ENCODE results near the gene MAG. TPM values are rescaled to one million over a fixed set of nuclear protein-coding genes. Genes with fewer than 3 reads are reported as not detected.

The MAG gene
- total and polyA plus RNA-seq, 2 of the 13 experiments (the other 11 are each of a cell fraction or from before 2014, with no cell fraction given), result 0.20 to 1.3 TPM

GRCh38 chr19:35345671-35346111, 53.7 kb downstream of the MAG start:
- Histone ChIP-seq H3K9me3 (ENCODE audit: low read length) (no peaks in the 10 kb centered on the region), H3K79me2 (ENCODE audit: insufficient read depth, low read length) (no peaks in the 10 kb centered on the region), H3K4me2 (ENCODE audit: low read depth, low read length) (no peak overlapping the region), H3K27me3 (ENCODE audit: control insufficient read depth in 1 of 2, insufficient read depth in 2 of 2, low read length in 2 of 2) (0 out of 5 replicates have a peak, but pooled peaks cover 0 to 1% of the 10 kb centered on the region in 2 experiments), H3K27ac (ENCODE audit: extremely low read length, insufficient read depth, low read length) (no peak overlapping the region), H2AFZ (ENCODE audit: low read length) (no peak overlapping the region), H4K20me1 (ENCODE audit: insufficient read depth, low read length) (no peaks in the 10 kb centered on the region), H3K36me3 (replicated peaks in 1 of 2; ENCODE audit: control insufficient read depth in 1 of 2, insufficient read depth in 2 of 2, low read length in 2 of 2) (no peaks in the 10 kb centered on the region), H3K4me1 (ENCODE audit: insufficient read depth, low read length) (peaks cover 42% of the 10 kb centered on the region), H3K9ac (ENCODE audit: insufficient read depth, low read depth, low read length) (no peak overlapping the region), H3K4me3 (replicated peaks in 1 of 3; ENCODE audit: insufficient read depth in 1 of 3, low read depth in 2 of 3, low read length in 3 of 3) (no peak overlapping the region)
- WGBS (ENCODE audit: low lambda C conversion rate), result 91% methylated on average over 6 of the region's 11 CpGs
- FAIRE-seq (no peak), ATAC-seq (no peak), DNase-seq (ENCODE audit: low spot score) (no peak)
- no TSS peak for BruUV-seq (replicated peaks)
- CTCF ChIA-PET (ENCODE audit: low intra/inter-chr PET ratio, low total read pairs), result no interaction called here
- in situ Hi-C loops (cut with HindIII; ENCODE audit: extremely low pct_ligation_motif_present, low pct_unique_long_range_greater_than_20kb), result no loop called here
- intact Hi-C loops (cut with micrococcal nuclease; ENCODE audit: unreplicated experiment), result no loop called here
- POLR2A ChIA-PET, result no interaction called here
- TF ChIP-seq ZNF776 (CRISPR knock-in tag; IDR thresholded peaks at IDR 0.05) (no peak), KLF16 (CRISPR knock-in tag; IDR thresholded peaks at IDR 0.05) (no peak), CC2D1A (CRISPR knock-in tag; IDR thresholded peaks at IDR 0.05) (no peak), E2F5 (CRISPR knock-in tag; conservative IDR thresholded peaks at IDR 0.05) (no peak), STAT6 (CRISPR knock-in tag; IDR thresholded peaks at IDR 0.05; ENCODE audit: borderline replicate concordance) (no peak), MAF1 (CRISPR knock-in tag; IDR thresholded peaks at IDR 0.05; ENCODE audit: borderline replicate concordance) (no peak), ZNF441 (CRISPR knock-in tag; IDR thresholded peaks at IDR 0.05; ENCODE audit: borderline replicate concordance) (no peak), HIC2 (CRISPR knock-in tag; IDR thresholded peaks at IDR 0.05; ENCODE audit: low read depth) (no peak), ZNF775 (CRISPR knock-in tag; IDR thresholded peaks at IDR 0.05; ENCODE audit: borderline replicate concordance) (no peak), TAF15 (IDR thresholded peaks at IDR 0.05; ENCODE audit: low read depth, low read length, poor library complexity, severe bottlenecking) (no peak), ZSCAN25 (CRISPR knock-in tag; IDR thresholded peaks at IDR 0.05) (no peak), PRDM15 (CRISPR knock-in tag; IDR thresholded peaks at IDR 0.05) (no peak), PCBP1 (IDR thresholded peaks at IDR 0.05; ENCODE audit: borderline replicate concordance, low read depth, low read length) (no peak), ZNF230 (CRISPR knock-in tag; IDR thresholded peaks at IDR 0.05) (no peak), ZNF350 (CRISPR knock-in tag; IDR thresholded peaks at IDR 0.05; ENCODE audit: borderline replicate concordance, low read depth) (no peak), NRL (CRISPR knock-in tag; IDR thresholded peaks at IDR 0.05; ENCODE audit: borderline replicate concordance) (no peak)
